ENCODE results near the gene ARMCX6.
"Not testable (repeated sequence)": the region's sequence is repeated elsewhere in the genome, so short reads cannot be mapped to it uniquely, and the experiment has no call there.

Gene ARMCX6

DNA sequence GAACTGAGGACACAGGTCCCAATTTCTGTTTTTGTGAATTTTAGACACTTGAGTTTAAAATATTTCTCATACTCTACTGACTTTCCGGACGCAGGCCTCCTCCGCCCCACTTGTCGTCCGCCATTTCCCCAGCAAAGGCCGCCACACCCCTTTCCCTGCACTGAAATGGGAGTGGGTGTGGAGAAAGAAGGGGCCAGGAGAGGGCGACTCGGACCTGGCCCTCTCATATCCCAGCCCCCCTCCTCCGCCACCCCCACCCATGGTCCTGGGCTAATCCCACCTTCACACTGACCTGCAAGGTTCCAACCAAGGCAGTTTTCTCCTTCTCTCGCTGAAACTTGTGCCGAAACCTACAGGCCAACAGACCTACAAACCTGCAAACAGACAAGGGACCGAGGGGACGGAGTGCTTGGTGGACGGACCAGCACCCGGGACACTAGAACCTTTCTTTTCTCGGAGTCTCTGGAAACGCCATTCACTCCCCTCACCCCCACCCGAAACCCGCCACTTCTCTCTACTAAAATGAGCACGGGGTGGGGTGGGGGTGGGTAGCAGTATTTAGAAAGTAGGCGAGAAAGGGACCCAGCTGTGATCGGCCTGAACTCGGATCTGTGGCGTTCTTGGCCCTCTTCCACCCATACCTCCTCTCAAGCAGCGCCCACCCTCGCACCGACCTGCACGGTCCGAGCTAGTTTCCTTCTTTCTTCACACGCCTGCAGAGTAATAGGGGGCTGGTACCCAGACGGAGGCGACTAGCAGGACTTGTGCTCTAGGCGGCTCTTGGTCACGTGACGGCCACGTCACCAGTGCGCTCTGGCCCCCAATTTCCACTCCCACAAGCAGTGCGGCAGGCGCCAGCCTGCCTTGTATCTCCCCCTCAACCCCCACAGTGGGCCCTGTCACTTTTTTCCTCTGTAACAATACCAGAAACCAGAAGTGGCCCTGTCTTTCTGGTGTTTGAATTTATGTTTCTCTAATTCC lies at the start of gene ARMCX6:
Gene ARMCX6 (minus strand): TSS at position 790 of the 981 bp plus-strand sequence. CDS start 1,380 bp downstream, outside the sequence.
- DNase-seq, result peak; percentile 55 to 75
- Mint-ChIP-seq H3K27ac (peak within 1 kb of the TSS; percentile 86 to 95), H3K4me1 (peaks cover 38% of the 10 kb centered on the region)

DNA sequence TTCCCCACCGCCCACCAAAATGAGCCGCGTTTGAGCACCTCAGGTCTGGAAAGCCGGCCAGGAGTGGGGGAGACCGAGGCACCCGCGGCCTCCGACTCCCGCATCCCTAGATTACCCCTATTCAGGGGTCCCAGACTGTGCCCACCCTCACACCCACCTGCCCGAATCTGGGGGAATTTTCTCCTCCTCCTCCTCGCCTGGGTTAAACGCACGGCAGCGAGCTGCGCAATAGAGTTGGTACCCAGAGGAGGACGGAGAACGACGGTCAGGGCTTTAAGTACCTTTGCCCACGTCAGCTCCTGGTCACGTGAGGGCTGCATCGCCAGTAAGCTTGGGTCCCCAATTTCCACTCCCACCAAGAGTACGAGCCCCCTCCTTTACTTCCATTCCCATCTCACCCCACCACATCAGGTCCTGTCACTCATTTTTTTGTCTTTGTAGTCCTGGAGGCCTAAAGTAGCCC lies 41.8 kb upstream of the ARMCX6 start, which contains the start of gene ARMCX2:
Gene ARMCX2 (minus strand): TSS at position 250 of the 463 bp plus-strand sequence. CDS start 2,262 bp downstream, outside the sequence.
- H3K9me3 Mint-ChIP-seq, result no peaks in the 10 kb centered on the region
- ATAC-seq (peak; percentile 80), DNase-seq (peak; percentile 17 to 49)
- no peaks in the 10 kb centered on the region for H3K27me3 Mint-ChIP-seq
- H3K4me3 Mint-ChIP-seq, result peak within 1 kb of the TSS; percentile 87 to 90
- H3K4me1 Mint-ChIP-seq, result peaks cover 13% of the 10 kb centered on the region
- H3K27ac Mint-ChIP-seq, result peak within 1 kb of the TSS in 1 of 2 donors; percentile 80

More for the DNA sequence above, at the start of gene ARMCX6:
- Mint-ChIP-seq H3K9me3 (no peaks in the 10 kb centered on the region), H3K27me3 (no peaks in the 10 kb centered on the region), H3K4me3 (peak within 1 kb of the TSS; percentile 86 to 87)
- peak; percentile 90 for ATAC-seq

DNA sequence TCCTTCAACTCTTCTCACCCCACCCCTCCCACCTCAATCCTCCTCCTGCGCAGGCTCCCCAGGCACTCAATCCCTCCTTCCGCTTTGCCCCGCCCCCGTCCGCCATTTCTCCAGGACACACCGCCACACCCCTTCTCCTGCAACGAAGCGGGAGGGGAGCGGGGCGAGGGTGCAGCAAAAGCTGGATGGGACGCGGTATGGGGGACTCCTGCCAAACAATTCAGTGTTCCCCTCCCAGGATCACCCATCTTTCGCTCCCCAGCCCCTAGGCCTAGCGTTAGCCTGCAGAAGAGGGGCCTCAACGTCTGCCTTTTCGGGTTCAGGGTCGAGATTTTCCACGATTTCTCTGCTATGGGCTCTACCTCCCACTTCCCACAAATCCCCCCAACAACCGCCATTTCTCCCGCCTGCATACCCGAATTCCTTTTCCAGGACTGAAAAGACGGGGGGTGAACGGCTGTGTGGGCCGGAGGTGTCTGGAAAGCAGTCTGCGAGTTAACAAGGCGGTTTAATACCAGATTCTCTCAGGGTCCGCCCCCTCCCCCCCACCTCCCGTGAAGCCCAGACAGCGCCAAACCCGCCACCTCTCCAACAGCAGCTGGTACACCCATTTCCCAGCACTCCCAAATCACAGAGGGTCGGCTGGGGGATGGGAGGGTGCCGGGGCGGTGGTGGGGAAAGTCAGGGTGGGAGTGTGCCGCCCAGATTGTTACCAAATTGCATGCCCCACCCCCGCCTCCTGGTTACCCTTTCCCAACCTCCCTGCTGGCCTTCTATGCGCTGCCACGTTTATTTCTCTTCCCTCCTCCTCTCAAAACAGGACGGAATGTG lies 41.1 kb upstream of the ARMCX6 start:
- no peaks in the 10 kb centered on the region for H3K9me3 Mint-ChIP-seq
- H3K27me3 Mint-ChIP-seq, result no peaks in the 10 kb centered on the region
- H3K4me1 Mint-ChIP-seq, result peaks cover 13% of the 10 kb centered on the region
- peak; percentile 16 to 36 for DNase-seq
- peak overlapping the region; percentile 87 to 90 for H3K4me3 Mint-ChIP-seq
- no peak overlapping the region for H3K27ac Mint-ChIP-seq
- peak; percentile 75 for ATAC-seq

DNA sequence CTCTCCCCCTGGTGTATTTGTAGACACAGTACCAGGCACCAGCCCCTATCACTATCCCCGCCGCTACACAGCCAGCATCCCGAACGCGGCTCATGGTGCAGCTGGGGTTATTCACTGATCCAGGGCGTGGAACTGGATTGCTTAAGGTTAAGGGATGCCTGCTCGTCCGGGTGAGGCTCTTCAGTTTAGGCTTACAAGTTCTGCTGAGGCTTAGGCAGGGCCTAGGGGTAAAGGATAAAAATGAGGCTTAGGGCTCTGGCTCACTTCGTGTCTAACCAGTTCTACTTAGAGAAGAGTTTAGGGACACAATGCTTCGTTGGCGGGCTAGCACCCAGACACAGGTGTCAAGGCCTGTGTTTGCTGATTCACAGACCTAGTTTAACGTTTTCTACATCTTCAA lies 39.7 kb upstream of the ARMCX6 start:
- ATAC-seq, result no peak
- Mint-ChIP-seq H3K9me3 (no peaks in the 10 kb centered on the region), H3K4me3 (no peak overlapping the region), H3K4me1 (peaks cover 13% of the 10 kb centered on the region), H3K27ac (no peak overlapping the region), H3K27me3 (no peaks in the 10 kb centered on the region)
- DNase-seq, result no peak

DNA sequence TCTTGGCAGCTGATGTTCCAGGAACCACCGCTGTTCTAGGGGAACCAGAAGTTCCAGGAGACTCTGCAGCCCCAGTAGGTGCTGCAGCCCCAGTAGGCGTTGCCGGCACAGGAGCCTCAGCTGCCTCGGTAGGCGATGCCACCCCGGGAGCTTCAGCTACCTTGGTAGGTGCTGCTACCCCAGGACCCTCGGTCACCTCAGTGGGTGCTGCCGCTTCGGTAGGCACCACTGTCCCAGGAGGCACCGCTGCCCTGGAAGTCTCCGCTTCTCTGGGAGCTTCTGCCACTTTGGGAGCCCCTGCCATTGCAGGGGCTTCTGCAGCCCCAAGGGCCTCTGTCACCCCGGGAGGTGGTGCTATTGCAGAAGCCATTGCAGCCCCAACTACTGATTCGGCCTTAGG lies 39.0 kb upstream of the ARMCX6 start:
- DNase-seq (no peak), ATAC-seq (no peak)
- no peaks in the 10 kb centered on the region for H3K27me3 Mint-ChIP-seq
- peaks cover 13% of the 10 kb centered on the region for H3K4me1 Mint-ChIP-seq
- no peak overlapping the region for H3K27ac Mint-ChIP-seq
- no peaks in the 10 kb centered on the region for H3K9me3 Mint-ChIP-seq
- no peak overlapping the region for H3K4me3 Mint-ChIP-seq

DNA sequence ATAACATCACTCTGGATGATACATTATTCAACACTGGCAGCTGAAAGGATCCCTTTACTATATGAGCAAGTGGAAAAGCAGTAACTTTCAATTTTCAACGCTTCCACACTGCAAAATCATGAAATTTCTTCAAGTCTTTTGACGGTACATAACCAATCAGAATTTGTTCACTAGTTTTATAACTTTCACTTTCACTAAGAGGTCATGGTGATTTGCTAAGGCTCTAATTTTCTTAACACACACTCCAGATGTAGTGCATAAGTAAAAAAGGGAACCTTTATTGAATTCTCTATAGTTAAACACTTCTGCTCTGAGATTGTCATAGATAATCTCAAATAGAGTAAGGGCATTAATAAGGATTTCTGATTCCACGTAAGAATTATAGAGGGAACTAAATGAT lies 37.7 kb upstream of the ARMCX6 start:
- Mint-ChIP-seq H3K4me3 (peak overlapping the region in 1 of 2 donors; percentile 29), H3K9me3 (no peaks in the 10 kb centered on the region), H3K27me3 (no peaks in the 10 kb centered on the region), H3K27ac (no peak overlapping the region), H3K4me1 (peaks cover 13% of the 10 kb centered on the region)
- ATAC-seq (no peak), DNase-seq (no peak)

DNA sequence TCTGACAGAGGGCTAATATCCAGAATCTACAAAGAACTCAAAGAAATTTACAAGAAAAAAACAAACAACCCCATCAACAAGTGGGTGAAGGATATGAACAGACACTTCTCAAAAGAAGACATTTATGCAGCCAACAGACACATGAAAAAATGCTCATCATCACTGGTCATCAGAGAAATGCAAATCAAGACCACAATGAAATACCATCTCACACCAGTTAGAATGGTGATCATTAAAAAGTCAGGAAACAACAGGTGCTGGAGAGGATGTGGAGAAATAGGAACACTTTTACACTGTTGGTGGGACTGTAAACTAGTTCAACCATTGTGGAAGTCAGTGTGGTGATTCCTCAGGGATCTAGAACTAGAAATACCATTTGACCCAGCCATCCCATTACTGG lies 29.9 kb upstream of the ARMCX6 start:
- not testable (repeated sequence) for H3K27me3 Mint-ChIP-seq, H3K4me1 Mint-ChIP-seq, H3K4me3 Mint-ChIP-seq, H3K9me3 Mint-ChIP-seq, H3K27ac Mint-ChIP-seq, DNase-seq, ATAC-seq

DNA sequence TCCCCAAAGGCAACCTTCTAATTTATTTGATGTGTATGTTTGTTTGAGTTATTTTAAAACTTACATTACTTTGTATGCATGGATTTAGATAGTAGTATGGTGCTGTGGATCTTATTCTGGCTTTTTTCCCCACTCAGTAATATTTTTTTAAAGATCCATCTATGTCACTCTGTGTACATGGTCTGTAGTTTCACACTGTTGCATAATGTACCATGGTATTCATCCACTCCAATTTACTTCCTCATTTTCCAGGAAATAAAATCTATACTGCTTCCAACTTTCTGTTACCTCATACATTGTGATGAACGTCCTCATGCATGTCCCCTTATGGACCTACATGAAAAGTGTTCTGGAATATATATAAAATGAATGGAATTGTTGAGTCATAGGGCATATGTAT lies 24.3 kb upstream of the ARMCX6 start:
- Mint-ChIP-seq H3K4me3 (no peak overlapping the region), H3K9me3 (no peaks in the 10 kb centered on the region), H3K27ac (no peak overlapping the region), H3K27me3 (no peaks in the 10 kb centered on the region), H3K4me1 (no peaks in the 10 kb centered on the region)
- DNase-seq, result no peak
- no peak for ATAC-seq

DNA sequence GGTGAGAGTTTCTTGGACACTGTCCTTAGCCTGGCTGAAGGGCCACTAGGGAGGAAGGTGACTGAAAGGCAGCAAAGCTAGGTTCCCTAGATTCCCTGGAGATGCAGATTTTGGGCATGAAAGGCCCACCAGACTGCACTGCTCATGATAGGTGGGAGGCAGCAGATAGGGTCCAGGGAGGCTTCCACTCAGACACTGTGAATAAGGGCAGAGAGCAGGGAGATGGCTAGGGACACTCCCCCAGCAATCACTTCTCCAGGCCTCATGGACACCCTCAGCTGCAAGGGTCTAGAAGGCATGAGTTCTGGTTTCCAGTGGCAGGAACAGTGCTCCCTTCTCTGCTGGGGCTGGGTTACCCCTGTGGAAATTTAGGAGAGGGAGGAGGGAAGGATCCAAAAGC lies 21.8 kb upstream of the ARMCX6 start:
- H3K27me3 Mint-ChIP-seq, result no peaks in the 10 kb centered on the region
- H3K4me1 Mint-ChIP-seq, result no peaks in the 10 kb centered on the region
- no peaks in the 10 kb centered on the region for H3K9me3 Mint-ChIP-seq
- DNase-seq, result no peak
- ATAC-seq, result no peak
- peak overlapping the region in 1 of 2 donors; percentile 76 for H3K27ac Mint-ChIP-seq
- no peak overlapping the region for H3K4me3 Mint-ChIP-seq

DNA sequence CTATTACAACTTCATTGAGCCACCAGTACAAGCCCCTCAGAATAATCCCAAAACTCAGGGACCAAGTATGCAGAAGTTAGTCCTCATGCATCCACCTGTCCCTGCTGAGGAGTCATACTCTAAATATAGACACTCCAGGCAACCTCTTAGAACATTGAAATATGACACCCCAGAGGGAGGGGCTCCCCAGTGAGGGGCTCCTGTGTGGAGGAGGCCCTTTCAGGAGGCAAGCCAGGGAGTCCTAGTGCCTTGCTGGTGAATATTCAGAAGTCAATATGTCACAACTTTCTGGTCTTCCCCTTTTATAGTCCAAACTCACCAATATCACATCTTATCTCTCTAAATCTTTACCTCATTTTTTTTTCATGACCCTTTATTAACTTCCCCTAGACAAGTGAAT lies 1.6 kb upstream of the ARMCX6 start:
- no peaks in the 10 kb centered on the region for H3K27me3 Mint-ChIP-seq
- no peak overlapping the region for H3K27ac Mint-ChIP-seq
- ATAC-seq (no peak), DNase-seq (no peak)
- peaks cover 45% of the 10 kb centered on the region for H3K4me1 Mint-ChIP-seq
- H3K4me3 Mint-ChIP-seq, result no peak overlapping the region
- no peaks in the 10 kb centered on the region for H3K9me3 Mint-ChIP-seq

DNA sequence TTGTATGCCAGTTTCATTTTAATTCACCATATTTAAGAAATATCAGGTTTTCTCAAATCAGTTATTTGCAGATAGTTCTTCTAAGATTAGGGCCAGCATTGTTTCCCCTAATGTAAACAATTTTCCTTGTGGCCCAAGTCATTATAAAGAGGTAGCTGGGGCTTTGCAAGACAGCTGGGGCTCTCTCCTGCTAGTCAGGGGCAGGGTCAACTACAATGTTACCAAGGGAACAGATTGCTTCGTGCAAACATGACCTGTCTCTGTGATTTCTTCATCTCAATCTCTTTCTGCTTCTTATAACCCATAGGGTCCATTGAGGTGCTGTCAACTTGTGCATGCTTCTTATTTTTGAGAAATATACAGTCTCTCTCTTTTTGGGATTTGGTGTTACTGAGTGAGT lies 12.1 kb downstream of the ARMCX6 start:
- no peaks in the 10 kb centered on the region for H3K27me3 Mint-ChIP-seq

DNA sequence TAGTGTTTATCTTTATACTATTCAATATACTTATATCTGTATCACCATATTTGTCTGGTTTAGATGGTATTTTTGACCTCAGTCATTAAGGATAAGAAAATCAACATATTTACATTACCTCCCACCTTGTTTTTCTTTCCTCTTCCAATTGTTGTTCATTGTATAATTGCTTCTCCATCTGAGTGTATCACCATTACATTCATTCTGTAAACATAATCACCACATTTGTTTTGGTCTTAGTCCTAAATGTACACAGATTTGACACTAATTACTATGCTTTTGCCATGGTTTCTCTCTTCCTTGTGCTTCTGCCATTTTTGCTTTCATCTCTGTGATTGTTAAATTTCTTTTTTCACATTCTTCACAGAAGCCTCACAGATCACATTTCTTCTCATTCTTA lies 12.7 kb downstream of the ARMCX6 start:
- Mint-ChIP-seq H3K9me3 (no peaks in the 10 kb centered on the region), H3K27me3 (no peaks in the 10 kb centered on the region), H3K4me3 (no peak overlapping the region), H3K4me1 (no peaks in the 10 kb centered on the region), H3K27ac (no peak overlapping the region)
- no peak for DNase-seq
- ATAC-seq, result no peak

More for the DNA sequence above, 12.1 kb downstream of the ARMCX6 start:
- H3K4me1 Mint-ChIP-seq, result no peaks in the 10 kb centered on the region
- DNase-seq, result no peak
- no peak overlapping the region for H3K4me3 Mint-ChIP-seq
- H3K27ac Mint-ChIP-seq, result no peak overlapping the region
- H3K9me3 Mint-ChIP-seq, result no peaks in the 10 kb centered on the region
- no peak for ATAC-seq

DNA sequence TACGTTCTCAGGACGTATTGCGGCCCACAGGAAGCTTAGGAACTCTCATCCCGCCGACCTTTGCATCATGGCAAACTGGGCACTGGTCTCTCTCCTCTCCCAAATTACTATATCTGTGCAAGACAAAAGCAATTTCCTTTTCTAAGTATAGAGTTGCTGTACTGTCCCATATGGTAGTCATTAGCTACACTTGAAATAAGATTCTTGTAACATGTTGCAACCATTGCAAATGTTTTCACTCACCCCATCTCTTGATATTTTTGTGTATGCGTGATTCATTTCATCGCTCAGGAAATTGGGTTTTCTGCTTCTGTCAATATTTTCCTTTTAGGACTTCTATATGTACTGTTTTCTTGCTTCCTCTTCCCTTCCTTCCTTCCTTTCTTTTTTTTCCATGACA lies 15.7 kb downstream of the ARMCX6 start:
- no peak overlapping the region for H3K4me3 Mint-ChIP-seq
- H3K27me3 Mint-ChIP-seq, result peaks cover 3% of the 10 kb centered on the region
- H3K4me1 Mint-ChIP-seq, result no peaks in the 10 kb centered on the region
- ATAC-seq (no peak), DNase-seq (no peak)
- H3K27ac Mint-ChIP-seq, result no peak overlapping the region
- no peaks in the 10 kb centered on the region for H3K9me3 Mint-ChIP-seq

DNA sequence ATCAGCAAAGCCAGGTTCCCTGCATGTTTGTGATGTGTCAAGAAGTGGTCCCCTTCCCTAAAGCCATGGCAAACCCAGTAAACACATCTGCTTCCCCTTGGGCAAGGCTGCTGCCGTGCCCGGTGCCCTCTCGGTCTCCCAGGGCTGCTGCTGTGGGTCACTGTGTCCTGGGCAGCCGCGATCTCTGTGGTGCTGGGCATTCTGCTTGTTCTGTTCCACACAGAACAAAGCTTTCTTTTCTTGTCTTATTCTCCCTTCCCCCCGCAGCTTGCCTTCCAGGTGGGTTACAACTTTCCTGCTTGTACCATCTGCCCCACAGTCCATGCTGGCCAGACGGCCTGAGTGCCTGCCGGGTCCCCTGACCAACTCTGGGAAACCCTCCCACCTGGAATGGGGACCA lies 18.2 kb downstream of the ARMCX6 start:
- not testable (repeated sequence) for DNase-seq, H3K4me3 Mint-ChIP-seq, ATAC-seq, H3K27ac Mint-ChIP-seq, H3K4me1 Mint-ChIP-seq, H3K9me3 Mint-ChIP-seq
- H3K27me3 Mint-ChIP-seq, result peaks cover 19% of the 10 kb centered on the region

DNA sequence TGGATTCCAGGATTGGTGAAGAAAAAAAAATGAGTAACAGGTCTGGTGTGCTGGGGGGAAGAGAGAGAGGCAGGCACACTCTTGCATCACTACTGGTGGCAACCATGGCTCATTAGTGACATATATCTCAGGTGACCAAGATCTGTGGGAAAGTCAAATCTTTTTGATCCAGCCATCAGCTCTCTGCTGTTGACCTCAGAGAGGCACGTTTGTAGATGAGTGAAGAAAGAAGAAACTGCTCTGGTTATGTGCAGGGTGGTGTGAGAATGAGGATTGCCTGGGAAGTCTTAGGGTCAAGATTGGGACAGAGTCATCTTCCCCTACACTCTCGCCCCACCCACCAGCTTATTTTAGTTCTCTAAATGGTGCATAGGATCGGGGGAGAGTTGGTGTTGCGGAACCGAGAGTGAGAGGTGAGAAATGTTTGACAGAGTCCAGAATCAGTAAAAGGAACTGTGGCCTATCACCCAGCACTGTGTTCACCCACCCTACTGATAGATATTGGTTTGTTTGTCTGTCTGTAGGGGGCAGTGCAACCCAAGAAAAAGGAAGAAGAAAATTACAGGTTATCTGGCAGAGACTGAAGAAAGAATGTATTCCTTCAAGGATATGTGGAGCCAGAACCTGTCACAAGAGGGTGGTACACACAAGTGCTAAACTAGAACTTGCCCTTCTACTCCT lies 21.9 kb downstream of the ARMCX6 start:
- H3K4me3 Mint-ChIP-seq, result no peak overlapping the region
- ATAC-seq (peak; percentile 84), DNase-seq (peak; percentile 15 to 30)
- no peaks in the 10 kb centered on the region for H3K9me3 Mint-ChIP-seq
- peaks cover 19% of the 10 kb centered on the region for H3K27me3 Mint-ChIP-seq
- peaks cover 6% of the 10 kb centered on the region for H3K4me1 Mint-ChIP-seq
- no peak overlapping the region for H3K27ac Mint-ChIP-seq

Measured in stimulated activated naive CD8-positive, alpha-beta T cell treated with anti-CD3 and anti-CD28 coated beads, Interleukin-15, amount 100 ng/mL, for 72 hours (primary cell).